ELR (cell line): Measurements from ENCODE around the gene CLN5.
"Not testable (repeated sequence)": the region's sequence is repeated elsewhere in the genome, so short reads cannot be mapped to it uniquely, and the experiment has no call there.

ENCODE experiments used
- DNase-seq: peaks from one replicate; pipeline ENCODE4 v3.0.0-alpha.2; 2015; ENCODE audit warnings: low read depth

The CLN5 gene

DNA sequence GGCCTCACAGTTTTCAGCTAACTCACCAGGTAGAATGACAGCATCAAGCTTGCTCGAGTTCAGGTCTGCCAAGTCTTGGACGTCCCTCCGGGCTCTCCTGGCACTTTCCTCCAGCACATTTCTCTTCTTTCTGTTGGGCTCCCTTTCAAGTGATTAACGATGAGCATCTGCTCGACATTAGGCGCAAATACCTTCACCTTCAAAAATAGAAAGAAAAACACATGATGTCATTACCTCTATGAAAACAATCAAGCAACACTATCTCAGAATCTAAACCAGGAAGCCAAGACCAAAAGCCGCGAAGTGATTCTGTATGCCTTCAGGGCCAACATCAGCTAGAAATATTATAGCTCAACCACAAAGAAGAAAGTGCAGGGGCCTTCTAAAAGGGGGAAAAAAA, 15.4 kb upstream of the CLN5 start:
- peak; percentile 26 for DNase-seq

DNA sequence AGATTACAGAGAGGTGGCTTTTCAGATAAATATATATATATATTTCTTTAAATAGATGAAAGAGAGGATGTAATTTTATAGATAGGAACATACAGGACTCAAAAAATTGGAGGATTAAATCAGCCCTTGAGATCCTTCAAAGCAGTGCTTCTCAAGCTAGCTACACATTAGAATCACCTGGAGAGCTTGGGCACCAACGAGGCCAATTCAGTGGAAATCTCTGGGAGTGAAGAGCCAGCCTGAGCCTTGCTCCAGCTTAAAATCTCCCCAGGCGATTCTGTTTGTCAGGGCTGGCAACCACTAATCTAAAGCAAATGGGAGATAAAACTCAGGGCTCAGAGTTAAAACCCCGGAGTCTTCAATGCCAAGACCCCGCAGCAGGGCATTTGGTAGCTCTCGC, 15.0 kb upstream of the CLN5 start:
- DNase-seq, result no peak

DNA sequence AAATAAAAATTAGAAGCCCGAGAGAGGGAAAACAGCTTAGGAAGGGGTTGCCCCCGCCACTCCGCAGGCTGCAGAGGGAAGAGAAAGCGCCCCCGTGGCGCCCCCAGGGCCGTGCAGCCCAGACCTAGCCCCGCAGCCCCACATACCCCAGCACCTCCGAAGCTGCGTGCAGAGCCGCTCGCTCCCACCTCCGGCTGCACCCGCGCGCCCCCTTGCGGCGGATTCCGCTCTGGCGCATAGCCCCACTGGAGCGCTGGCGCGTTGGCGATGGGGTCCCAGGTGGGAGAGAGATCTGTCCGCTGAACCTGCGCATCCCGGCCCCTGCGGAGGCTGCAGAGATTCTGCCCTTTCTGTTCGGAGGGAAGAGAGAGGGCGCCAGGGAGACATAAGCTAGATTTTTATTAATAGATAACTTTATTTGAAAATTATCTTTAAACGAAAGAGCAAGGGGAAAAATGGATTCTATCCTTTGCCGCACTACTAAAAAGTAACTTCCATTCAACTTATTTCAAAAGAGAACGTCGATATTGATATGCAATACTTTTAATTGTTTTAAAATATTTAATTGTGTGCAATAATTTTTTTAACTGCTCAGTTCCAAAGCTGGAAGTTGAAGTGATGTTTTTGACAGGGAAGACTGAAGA, 11.7 kb upstream of the CLN5 start:
- peak; percentile 72 for DNase-seq

DNA sequence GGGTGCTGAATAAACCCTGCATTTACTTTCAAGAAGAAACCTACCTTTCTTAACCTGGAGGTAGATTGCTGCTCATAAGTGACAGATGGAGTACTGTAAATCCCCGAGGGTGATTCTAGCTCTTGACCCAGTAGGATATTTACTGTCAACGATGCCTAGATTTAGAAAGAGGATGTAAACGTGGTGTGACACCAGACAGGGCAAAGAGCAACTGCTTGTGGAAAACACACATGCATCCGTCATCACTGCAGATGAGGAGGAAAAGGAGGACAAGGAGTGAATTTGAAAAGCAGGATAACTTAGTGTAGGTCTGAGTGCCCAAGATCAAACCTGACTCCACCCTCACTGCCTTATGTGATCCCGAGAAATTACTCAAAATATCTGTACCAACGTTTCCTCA, 9.8 kb upstream of the CLN5 start:
- DNase-seq, result no peak

DNA sequence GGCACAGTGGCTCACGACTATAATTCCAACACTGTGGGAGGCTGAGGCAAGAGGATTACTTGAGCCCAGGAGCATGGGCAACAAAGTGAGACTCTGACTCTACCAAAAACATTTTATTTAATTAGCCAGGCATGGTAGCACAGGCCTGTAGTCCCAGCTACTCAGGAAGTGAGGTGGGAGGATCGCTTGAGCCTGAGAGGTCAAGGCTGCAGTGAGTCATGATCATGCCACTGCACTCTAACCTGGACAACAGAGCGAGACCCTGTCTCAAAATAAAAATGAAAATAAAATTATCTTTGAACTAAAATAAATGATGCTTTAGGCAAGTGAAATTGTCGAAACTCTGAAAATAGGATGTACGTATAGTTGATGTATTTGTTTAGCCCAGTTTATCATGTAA, 8.2 kb upstream of the CLN5 start:
- no peak for DNase-seq

DNA sequence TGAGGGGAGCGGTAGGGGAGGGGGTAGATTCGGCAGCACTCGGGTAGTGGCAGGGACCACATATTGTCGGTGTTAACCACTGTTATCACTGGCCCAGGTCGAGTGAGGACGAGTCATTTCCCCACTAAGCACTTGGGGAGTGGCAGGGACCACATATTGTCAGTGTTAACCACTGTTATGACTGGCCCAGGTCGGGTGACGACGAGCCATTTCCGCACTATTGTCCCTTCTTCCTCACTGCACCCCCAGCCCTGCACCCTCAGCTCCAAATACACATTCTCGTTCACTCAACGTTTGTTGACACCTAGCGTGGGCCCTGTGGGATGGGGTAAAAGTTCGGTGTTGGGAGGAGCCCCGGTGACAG, 467 bp upstream of the CLN5 start:
- peak; percentile 27 for DNase-seq

DNA sequence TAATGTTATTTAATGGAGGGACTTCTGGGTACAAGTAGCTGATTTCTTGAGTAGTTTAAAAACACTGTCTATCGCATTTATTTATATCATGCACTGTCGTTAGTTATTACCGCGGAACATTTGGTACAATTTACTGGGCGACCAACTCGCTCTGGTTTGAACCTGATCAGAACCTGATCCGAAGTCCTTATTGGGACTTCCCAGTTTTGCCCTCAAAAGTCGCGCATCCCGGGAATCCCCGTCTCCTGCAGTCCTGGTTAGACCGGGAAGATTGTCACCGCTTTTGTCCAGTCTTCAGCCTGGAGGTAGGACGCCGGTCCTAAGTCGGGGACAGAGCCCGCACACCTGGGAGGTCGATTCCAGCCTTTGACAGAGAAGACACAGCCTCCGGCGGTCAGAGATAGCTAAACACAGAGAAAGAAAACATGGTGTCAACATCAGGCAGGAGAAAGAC, 694 bp downstream of the CLN5 start:
- peak; percentile 40 for DNase-seq

DNA sequence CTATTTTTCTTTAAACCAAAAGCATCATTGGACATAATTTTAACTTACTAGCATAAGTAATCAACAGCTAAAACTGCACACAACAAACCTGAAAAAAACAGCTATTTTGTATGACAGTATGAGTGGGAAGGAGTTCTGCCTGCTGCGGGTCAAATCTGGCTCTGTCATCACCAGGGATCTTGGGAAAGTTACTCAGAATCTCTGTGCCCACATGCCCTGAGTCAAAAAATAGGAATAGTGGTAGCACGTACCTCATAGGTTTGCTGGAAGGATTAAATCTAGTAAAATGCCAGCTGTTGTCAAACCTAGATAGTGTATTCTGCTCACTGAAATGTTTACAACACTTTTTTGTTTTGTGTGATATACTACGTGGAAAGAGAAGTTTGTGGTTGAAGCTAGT, 1.1 kb downstream of the CLN5 start:
- peak; percentile 54 for DNase-seq

DNA sequence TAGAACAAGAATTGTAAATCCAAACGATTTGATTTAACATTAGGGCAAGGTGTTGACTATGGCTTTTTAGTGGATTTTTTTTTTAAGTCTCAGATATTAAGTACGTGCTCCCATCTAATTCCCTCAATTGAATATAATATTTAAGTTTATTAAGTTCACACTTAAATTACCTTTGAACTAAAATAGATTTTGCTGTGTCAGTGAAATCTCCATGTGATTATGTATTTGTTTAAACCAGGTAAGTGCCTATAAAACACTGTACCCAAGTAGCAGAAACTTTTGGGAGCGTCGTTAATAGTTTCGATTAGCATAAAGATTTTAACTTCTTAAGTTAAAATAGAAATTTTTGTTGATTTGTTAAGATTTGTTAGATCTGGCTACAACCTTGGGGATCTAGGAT, 1.6 kb downstream of the CLN5 start:
- no peak for DNase-seq

DNA sequence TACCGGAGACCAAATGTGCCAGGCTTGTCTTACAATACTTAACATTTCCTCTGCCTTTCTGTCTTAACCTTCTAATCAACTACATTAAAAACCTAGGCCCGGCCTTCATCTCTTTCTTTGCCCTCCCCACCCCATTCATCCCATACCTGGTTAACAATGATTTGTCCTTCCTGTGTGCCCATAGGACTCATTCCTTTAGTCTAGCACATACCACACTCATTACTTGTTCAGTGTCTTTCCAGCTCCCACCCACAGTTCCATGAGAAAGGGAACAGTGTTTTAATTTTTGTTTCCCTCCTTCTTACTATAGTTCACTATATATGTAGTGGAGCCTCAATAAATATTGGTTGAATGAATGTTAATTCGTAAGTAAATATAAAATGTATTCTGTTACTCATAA, 2.4 kb downstream of the CLN5 start:
- peak; percentile 36 for DNase-seq

DNA sequence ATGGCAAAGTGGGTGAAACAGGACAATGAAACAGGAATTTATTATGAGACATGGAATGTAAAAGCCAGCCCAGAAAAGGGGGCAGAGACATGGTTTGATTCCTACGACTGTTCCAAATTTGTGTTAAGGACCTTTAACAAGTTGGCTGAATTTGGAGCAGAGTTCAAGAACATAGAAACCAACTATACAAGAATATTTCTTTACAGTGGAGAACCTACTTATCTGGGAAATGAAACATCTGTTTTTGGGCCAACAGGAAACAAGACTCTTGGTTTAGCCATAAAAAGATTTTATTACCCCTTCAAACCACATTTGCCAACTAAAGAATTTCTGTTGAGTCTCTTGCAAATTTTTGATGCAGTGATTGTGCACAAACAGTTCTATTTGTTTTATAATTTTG, 8.6 kb downstream of the CLN5 start:
- no peak for DNase-seq

DNA sequence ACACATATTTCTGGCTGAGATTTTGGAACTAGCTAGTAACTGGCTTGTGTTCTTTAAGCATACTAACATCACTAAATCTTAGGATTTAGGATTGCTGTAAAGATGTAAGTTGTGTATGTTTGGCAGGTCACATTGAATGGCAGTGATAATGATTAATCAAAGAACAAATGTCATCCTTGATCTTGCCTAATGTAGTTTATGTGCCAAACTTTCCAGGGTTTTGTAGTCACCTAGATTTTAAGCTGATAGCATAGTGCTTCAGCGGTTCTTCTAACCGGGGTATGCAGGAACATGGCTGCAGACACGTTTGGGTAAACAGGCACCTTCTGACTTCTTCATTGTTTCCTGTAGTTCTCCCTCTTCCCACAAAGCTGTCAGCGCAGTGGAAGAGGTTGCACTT, 9.7 kb downstream of the CLN5 start:
- no peak for DNase-seq

DNA sequence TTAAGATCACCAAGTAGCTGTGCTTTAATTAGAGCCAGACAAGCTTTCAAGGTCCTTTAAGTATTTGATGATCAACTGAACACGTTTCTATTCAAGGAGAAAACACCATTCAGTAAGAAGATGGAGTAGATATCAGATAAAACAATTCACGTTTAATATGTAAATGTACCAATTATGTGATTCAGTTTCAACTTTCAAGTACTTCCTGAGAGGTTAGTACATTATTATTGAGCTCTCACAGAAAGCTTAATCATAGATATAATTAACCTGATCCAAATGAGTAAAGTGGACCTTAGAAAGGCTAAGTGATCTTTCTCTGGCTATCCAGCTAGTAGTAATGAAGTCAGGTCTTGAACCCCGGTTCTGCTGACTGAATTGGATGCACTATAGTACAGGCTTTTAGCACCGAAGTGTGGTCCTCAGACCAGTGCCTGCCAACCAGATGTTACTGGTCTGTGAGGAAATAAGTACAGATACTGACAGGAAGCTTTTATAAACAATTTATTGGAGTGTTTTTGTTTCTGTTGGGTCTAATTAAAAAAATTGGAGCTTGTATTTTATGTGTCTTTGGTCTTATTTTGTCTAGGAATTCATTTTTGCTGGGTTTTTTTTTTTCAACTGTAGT, 10.2 kb downstream of the CLN5 start:
- DNase-seq, result no peak

DNA sequence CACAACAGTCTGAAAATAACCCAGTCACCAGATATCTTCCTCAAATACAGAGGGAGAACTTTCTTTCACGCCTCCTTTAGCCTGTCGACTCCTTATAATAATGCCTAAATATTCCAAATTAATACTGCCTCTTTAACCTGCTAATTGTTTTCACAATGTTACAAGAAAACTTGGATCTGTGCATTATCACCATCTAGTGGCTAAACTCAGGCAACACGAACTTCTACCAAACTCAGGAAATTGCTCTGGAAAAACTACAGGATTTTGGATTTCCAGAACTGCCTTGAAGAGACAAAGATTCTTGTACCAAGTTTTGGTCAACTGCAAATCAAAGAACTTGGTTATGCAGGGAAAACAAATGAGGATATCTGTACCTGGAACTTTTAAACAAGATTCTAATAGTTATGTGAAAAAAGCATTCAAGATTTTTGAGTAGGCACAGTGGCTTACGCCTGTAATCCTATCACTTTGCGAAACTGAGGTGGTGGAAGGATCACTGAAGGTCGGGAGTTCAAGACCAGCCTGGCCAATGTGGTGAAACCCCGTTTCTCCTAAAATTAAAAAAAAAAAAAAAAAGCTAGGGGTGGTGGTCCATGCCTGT, 10.8 kb downstream of the CLN5 start:
- peak; percentile 59 for DNase-seq

DNA sequence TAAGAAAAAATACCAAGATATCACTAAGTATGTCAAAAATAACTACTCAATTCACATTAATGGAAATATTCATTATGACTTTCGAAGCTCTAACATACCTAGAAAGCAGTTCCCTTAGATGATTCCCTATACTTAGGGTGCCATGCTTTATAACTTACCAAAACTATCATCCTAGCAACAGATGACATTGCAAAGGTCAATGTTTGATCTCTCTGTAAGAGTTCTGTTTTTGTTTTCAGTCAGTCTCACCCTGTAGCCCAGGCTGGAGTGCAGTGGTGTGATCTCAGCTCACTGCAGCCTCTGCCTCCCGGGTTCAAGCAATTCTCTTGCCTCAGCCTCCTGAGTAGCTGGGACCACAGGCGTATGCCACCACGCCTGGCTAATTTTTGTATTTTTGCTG, 16.5 kb downstream of the CLN5 start:
- DNase-seq, result not testable (repeated sequence)

DNA sequence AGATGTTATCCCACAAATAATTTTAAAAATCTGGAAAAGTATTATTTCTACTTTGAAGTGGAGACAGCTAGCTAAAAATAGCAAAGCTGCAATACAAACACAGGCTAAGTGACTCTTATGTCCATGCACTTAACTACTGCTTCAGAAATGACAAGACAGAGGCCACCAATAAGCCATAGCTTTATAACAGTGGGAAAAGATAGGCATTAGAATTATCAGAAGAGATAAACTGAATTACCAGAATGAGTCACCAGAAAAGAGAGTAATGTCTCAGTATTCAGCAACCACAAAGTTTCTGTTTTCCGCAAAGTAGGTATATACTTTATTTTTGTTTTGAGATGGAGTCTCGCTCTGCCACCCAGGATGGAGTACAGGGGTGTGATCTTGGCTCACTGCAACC, 17.1 kb downstream of the CLN5 start:
- DNase-seq, result no peak

DNA sequence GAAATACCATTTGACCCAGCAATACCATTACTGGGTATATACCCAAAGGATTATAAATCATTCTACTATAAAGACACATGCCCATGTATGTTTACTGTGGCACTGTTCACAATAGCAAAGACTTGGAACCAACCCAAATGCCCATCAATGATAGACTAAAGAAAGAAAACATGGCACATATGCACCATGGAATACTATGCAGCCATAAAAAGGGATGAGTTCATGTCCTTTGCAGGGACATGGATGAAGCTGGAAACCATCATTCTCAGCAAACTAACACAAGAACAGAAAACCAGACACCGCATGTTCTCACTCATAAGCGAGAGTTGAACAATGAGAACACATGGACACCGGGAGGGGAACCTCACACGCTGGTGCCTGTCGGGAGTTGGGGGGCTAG, 17.8 kb downstream of the CLN5 start:
- DNase-seq, result not testable (repeated sequence)

DNA sequence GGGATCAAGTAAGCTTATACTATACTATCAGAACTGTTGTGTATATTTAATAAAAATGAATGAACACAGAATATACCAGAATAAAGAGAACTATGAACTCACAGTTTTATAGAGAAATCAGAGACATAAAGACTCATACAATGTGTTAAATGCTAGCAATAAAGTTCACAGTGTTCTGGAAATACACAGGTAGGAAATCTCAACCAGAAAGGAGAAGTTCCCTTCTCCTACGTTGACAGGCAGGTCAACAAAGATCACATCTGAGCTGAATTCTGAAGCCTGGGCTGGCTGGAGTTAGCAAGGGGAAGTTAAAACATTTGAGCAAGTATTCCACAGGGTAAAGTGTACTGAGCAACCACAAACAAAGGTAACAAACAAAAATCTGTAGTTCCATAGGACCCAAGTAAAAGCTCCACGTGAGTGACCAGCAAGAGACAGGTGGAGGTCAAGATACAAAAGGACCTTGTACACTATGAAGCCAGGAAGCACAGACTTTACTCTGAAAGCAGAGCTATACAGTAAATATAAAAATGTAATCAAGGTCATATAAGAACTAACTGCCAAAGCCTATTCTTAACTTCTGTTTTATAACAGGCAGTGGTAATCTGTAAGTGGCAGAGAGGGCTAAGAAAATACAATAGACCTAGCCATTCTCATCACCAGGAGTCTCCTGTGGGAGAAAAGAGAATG, 22.1 kb downstream of the CLN5 start:
- DNase-seq, result no peak

DNA sequence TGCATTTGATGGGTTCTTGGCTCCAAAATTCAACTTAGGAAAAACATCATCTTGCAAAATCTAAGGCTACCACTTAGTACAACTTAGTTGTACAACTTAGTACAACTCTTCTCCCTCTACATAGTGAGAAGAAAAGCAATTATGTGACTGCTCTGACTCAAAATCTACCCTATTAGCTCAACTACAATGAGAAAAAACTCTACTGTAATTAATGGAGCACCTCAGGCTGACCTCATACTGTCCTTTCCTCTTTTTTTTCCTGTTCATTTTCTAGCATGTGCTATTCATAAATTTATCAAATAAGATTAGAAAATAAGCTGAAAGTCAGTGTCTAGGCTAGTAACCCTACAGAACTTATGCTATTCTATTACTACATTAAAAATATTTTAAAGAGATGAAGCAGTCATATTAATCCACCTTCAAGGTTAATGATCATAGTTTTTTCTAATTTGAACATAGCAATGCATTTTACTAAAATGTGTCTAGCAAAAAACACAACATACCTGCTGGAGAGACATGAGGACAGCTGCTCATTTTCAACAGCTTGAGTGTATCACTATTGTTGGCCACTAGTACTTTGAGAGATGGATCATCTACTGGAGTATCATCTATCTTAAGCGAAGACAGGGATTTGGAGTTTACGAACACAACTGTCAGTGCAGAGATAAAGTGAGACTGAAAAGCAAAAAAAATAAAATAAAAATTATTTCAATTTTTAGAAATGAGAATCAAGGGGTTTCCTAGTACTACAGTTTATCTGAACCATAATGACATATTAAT, 23.2 kb downstream of the CLN5 start:
- no peak for DNase-seq

DNA sequence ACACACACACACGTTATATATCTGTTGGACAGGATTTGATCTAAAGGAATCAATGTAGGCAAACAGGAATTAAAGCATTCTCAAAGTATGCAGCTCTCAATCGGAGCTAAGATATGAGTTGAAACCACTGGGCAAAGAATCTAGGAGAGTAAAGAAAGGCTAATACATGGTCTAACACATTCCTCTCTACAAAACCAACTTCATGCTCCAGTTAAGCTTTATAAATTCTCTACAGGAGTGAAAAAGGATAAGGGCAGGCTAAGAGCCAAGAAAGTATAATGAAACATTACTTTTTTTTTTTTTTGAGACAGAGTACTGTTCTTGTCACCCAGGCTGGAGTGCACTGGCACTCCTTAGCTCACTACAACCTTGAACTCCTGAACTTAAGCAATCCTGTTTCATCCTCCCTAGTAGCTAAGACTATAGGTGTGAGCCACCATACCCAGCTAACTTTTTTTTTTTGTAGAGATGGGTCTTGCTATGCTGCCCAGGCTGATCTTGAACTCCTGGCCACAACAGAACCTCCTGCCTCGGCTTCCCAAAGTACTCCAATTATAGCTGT, 24.5 kb downstream of the CLN5 start:
- DNase-seq, result no peak

DNA sequence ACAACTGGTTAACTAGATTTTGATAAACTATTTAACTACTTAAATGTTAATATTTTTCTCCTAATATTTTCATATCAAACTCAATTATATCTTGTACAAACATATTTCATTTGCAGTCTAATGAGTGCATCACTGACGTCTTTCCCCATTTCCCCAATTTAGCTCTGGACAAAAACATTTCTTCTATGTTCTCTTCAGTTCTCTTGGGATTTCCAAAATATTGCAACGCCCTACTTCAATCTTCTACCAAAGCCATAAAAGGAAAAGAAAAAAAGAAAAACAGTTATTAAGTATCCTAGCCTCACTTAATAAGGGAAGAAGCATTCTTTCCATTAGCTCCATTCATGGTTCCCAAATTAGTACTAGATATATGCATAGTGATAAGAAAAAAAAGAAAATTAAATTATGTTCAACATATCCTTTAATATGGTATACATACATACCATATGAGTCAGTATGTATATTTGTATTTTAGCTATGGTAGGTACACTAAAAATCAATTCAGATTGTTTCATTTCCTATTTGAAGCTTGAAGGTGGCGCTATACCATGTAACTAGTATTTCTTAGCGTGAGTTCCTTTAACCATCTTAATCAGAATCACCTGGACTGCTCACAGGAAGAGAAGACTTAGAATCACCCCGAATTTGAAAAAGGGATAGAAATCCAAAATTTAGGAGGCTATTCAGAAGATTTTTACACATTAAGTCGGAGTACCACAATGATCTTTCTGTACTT, 25.2 kb downstream of the CLN5 start:
- no peak for DNase-seq
